ENCODE measurements around the gene PCDH18. TPM values are rescaled to one million over a fixed set of nuclear protein-coding genes. Genes with fewer than 3 reads are reported as not detected.

PCDH18 gene
- total and polyA plus RNA-seq, 10 of the 15 experiments (the other 5 are each of a cell fraction or from before 2014, with no cell fraction given), result 0.46 to 1.4 (median 0.96) TPM

- ChIA-PET SMC1A (ENCODE audit: uncharacterized antibody, unreplicated experiment) (interaction anchor here (1.1 kb wide), 1 partner anchor 589 kb away, joined by 4 read pairs; no protein-coding TSS in a partner anchor), CTCF (no interaction called here), POLR2A (no interaction called here), RAD21 (ENCODE audit: unreplicated experiment) (no interaction called here)
- Histone ChIP-seq H3K4me3 (no peak overlapping the region), H4K20me1 (ENCODE audit: control insufficient read depth, insufficient read depth) (no peaks in the 10 kb centered on the region), H3K4me1 (ENCODE audit: control insufficient read depth, insufficient read depth, low read length) (no peaks in the 10 kb centered on the region), H3K9ac (ENCODE audit: control insufficient read depth, insufficient read depth, low read length) (no peak overlapping the region), H3K4me2 (ENCODE audit: control insufficient read depth, insufficient read depth) (no peak overlapping the region), H2AFZ (ENCODE audit: control insufficient read depth, low read depth, low read length) (no peak overlapping the region), H3K36me3 (ENCODE audit: control insufficient read depth in 2 of 2, insufficient read depth in 2 of 2, low read length in 1 of 2) (no peaks in the 10 kb centered on the region), H3K27ac (ENCODE audit: control insufficient read depth, insufficient read depth) (no peak overlapping the region), H3K9me3 (replicated peaks; ENCODE audit: control insufficient read depth, insufficient read depth, low read length) (no peaks in the 10 kb centered on the region), H3K27me3 (replicated peaks in 1 of 2; ENCODE audit: control insufficient read depth in 2 of 2, insufficient read depth in 2 of 2, low read length in 1 of 2) (no peaks in the 10 kb centered on the region; a peak in 1 of 4 replicates), H3K79me2 (ENCODE audit: control insufficient read depth, insufficient read depth, low read length) (no peaks in the 10 kb centered on the region)
- ATAC-seq, result no peak
- no peak for FAIRE-seq
- no peak for DNase-seq (ENCODE audit: low read depth, low spot score)
- WGBS (ENCODE audit: insufficient coverage, insufficient replicate concordance, low lambda C conversion rate, missing lambda C conversion rate), result 0% methylated on average over 2 of the region's 2 CpGs
- intact Hi-C loops (cut with micrococcal nuclease; ENCODE audit: unreplicated experiment), result no loop called here
- no TSS peak for BruUV-seq (replicated peaks)
- in situ Hi-C loops (cut with MboI), result no loop called here
- TF ChIP-seq JUNB (IDR thresholded peaks at IDR 0.05) (no peak), SRF (IDR thresholded peaks at IDR 0.05; ENCODE audit: low read depth in 2 of 2, low read length in 2 of 2) (no peak)
- TF ChIP-seq, protein P1, sequence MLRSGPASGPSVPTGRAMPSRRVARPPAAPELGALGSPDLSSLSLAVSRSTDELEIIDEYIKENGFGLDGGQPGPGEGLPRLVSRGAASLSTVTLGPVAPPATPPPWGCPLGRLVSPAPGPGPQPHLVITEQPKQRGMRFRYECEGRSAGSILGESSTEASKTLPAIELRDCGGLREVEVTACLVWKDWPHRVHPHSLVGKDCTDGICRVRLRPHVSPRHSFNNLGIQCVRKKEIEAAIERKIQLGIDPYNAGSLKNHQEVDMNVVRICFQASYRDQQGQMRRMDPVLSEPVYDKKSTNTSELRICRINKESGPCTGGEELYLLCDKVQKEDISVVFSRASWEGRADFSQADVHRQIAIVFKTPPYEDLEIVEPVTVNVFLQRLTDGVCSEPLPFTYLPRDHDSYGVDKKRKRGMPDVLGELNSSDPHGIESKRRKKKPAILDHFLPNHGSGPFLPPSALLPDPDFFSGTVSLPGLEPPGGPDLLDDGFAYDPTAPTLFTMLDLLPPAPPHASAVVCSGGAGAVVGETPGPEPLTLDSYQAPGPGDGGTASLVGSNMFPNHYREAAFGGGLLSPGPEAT (IDR thresholded peaks at IDR 0.05; ENCODE audit: low read depth), result no peak
Observed at GRCh38 chr4:137471895-137472294, 60.4 kb downstream of the PCDH18 start.

GRCh38 chr4:137471461-137471860 is 60.8 kb downstream of the PCDH18 start:
- 94% methylated on average over 1 of the region's 1 CpG for WGBS (ENCODE audit: insufficient coverage, insufficient replicate concordance, low lambda C conversion rate, missing lambda C conversion rate)
- Histone ChIP-seq H3K9me3 (replicated peaks; ENCODE audit: control insufficient read depth, insufficient read depth, low read length) (no peaks in the 10 kb centered on the region), H3K4me3 (no peak overlapping the region), H2AFZ (ENCODE audit: control insufficient read depth, low read depth, low read length) (no peak overlapping the region), H3K27ac (ENCODE audit: control insufficient read depth, insufficient read depth) (no peak overlapping the region), H3K36me3 (ENCODE audit: control insufficient read depth in 2 of 2, insufficient read depth in 2 of 2, low read length in 1 of 2) (no peaks in the 10 kb centered on the region), H3K27me3 (replicated peaks in 1 of 2; ENCODE audit: control insufficient read depth in 2 of 2, insufficient read depth in 2 of 2, low read length in 1 of 2) (no peaks in the 10 kb centered on the region), H3K4me2 (ENCODE audit: control insufficient read depth, insufficient read depth) (no peak overlapping the region), H3K79me2 (ENCODE audit: control insufficient read depth, insufficient read depth, low read length) (no peaks in the 10 kb centered on the region), H3K4me1 (ENCODE audit: control insufficient read depth, insufficient read depth, low read length) (no peaks in the 10 kb centered on the region), H3K9ac (ENCODE audit: control insufficient read depth, insufficient read depth, low read length) (no peak overlapping the region), H4K20me1 (ENCODE audit: control insufficient read depth, insufficient read depth) (no peaks in the 10 kb centered on the region)
- ChIA-PET SMC1A (ENCODE audit: uncharacterized antibody, unreplicated experiment) (no interaction called here), RAD21 (ENCODE audit: unreplicated experiment) (no interaction called here), CTCF (no interaction called here), POLR2A (no interaction called here)
- ATAC-seq (no peak), FAIRE-seq (no peak), DNase-seq (ENCODE audit: low read depth, low spot score) (no peak)
- no TSS peak for BruUV-seq (replicated peaks)
- in situ Hi-C loops (cut with MboI), result no loop called here
- intact Hi-C loops (cut with micrococcal nuclease; ENCODE audit: unreplicated experiment), result no loop called here
- TF ChIP-seq PBX3 (IDR thresholded peaks at IDR 0.05; ENCODE audit: insufficient replicate concordance, low read depth, low read length), result no peak
- no peak for TF ChIP-seq CHD1 (IDR thresholded peaks at IDR 0.05; ENCODE audit: low read depth, low read length)
- TF ChIP-seq SMAD5 (IDR thresholded peaks at IDR 0.05; ENCODE audit: low read depth), result no peak
- TF ChIP-seq SUPT20H (IDR thresholded peaks at IDR 0.05; ENCODE audit: borderline replicate concordance, control insufficient read depth, low read depth, low read length), result no peak
- TF ChIP-seq KAT2A (conservative IDR thresholded peaks at IDR 0.05; ENCODE audit: control insufficient read depth, low read depth, low read length), result no peak
- TF ChIP-seq CEBPZ (IDR thresholded peaks at IDR 0.05; ENCODE audit: low read depth, low read length), result no peak
- no peak for TF ChIP-seq CBX3 (IDR thresholded peaks at IDR 0.05; ENCODE audit: borderline replicate concordance, low read depth)
- TF ChIP-seq SMC3 (IDR thresholded peaks at IDR 0.05; ENCODE audit: borderline replicate concordance, low read length), result no peak
- TF ChIP-seq RUNX3 (IDR thresholded peaks at IDR 0.05; ENCODE audit: low read length), result no peak
